ENCODE measurements around the gene SLC23A2.

- no peak for TF ChIP-seq POLR2A (IDR thresholded peaks at IDR 0.05)
- no peak for TF ChIP-seq CTCF (IDR thresholded peaks at IDR 0.05)
Observed at GRCh38 chr20:4937407-4938319, 63.6 kb downstream of the SLC23A2 start.
